Kidney tubule cell (primary cell): ENCODE measurements around the gene CABCOCO1.
A peak's percentile ranks its signal among the peaks of the same experiment; 100 is the strongest.

Experiments used
- DNase-seq: peaks from one replicate; pipeline ENCODE4 v3.0.0-alpha.2; 2018; ENCODE audit warnings: low spot score

The CABCOCO1 gene

GRCh38 chr10:61757001-61757400 lies 94.3 kb downstream of the CABCOCO1 start:
- DNase-seq: no peak

GRCh38 chr10:61757525-61758397 lies 95.0 kb downstream of the CABCOCO1 start:
- peak; percentile 94 for DNase-seq

DNA sequence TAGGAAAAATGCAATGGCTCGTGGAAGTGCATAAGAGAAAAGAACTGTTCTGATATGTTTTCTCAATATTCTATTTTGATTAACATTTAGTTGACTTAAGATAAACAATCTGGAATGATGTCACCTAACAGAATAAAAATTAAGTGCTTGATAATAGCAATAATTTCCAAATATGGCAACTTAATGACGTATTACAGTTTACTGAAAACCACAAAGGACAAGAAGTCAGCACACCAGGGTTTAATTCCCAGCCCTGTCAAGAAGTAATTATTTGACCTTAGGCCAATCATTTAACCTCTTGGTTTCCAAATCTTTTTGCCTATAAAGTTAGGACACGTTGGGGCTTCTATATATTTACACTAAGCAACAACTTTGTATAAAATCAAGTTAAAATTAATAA lies 95.7 kb downstream of the CABCOCO1 start:
- DNase-seq: no peak

DNA sequence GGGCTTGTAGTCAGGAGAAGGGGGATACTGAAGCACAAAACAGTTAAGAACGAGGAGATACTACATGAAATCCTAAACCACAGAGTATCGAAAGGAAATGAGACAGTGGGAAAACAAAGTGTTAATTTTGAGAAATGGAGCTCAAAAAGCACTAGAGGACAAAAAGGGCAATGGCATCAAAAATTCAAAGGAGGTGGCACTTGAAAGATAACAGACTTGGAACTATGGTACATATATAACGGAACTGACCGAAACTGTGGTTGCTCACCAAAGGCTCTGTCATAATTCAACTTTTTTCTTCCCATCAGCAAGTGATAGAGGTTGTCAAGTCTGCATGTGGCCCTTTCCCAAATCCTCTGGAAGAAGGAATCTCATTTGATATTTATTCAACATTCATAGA lies 97.0 kb downstream of the CABCOCO1 start:
- DNase-seq: no peak

- DNase-seq: peak; percentile 76
Measured at GRCh38 chr10:61760943-61761824, 98.5 kb downstream of the CABCOCO1 start.

DNA sequence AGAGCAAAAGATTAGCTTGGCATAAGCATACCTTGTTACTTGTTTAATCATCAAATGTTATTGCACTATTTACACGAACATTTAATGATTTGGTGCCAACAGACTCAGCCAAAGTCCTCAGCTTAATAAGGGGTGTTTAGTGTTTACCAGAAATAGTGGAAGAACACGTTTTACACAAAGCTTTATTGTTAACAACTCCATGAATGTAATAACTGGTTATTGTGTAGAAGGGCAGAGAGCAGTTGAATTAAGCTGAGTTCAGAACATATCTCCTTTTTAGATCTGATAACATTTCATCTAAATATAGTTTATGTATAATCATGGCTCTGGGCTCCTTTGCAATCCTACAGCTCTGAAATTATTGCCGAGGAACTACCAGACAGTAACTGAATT lies 99.1 kb downstream of the CABCOCO1 start:
- DNase-seq: no peak

- peak; percentile 39 for DNase-seq
Measured at GRCh38 chr10:61763778-61764177, 101.0 kb downstream of the CABCOCO1 start.

DNA sequence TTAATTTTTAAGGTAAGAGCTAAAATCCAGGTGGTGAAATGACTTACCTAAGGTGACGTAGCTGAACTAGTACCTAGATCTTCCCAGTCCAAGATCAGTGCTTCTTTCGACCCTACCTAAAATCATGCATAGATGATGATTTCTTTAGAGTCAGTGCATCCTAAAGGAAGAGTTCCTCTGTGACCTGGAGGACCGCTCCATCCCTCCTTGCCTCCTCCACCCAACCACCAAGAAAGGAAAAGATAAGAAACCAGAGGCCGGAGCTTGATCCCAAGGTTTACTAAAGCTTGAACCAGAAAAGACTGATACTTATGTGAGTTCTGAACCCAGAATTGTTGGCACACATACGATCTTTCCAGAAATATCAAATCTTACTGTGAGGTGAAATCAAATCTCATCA lies 101.8 kb downstream of the CABCOCO1 start:
- DNase-seq: no peak

DNA sequence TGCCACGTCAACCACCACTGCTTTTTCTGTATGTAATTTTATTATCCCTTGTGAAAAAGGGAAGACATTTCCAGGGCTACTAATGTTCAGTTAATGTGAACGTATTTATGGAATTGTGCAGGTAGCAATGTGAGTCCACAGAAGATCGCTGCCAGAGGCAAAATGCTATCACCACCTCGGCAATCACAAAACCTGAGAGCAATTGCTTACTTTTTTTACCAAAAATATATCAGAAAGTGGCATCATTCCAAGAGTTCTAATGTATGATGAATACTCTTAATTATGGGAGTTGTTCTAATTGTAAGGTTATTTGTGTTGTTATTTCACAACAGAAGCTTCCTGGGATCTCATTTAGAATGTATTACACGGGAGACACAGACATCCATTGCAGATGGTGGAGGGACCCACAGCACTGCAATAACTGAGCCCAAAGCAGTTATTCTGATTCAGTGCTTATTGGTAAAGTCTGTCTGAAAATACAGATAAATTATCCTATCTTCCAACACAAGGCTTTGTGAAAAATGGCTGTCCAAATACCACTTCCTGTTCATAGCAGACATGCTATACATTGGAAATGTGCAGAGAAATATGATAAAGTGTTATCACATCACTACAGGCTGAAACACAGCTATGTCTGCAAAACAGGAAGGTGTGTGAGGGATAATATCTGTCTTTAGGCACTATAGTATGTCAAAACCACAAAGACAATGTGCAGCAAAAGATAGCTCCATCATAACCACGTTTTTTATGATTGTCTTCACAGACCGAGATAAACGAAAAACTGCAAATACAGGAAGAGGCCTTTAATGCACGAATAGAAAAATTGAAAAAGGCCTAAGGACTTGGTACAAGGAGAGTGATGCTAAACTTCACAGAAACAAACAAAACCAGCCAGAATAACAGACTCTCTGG lies 102.7 kb downstream of the CABCOCO1 start:
- no peak for DNase-seq

DNA sequence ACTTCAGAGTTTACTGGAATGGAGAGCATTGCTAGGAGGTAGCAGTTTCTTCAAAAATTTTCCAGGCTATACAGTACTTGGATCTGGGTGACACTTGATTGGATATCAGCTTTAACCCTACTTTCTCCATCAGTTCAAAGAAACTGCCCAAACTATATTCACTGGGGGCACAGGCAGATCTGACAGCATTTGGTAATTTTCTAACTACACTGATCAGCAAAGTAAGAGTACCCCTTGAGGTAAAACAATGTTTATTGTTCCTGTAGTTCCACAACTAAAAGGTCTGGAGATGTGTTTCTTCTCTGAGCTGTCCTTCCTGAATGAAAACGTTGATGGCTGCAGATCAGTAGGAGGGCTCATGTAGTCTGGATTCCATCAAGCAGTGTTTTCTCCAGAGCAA lies 104.2 kb downstream of the CABCOCO1 start:
- DNase-seq: no peak

- DNase-seq: no peak
Measured at GRCh38 chr10:61774031-61774430, 111.3 kb downstream of the CABCOCO1 start.

GRCh38 chr10:61775111-61775510 lies 112.4 kb downstream of the CABCOCO1 start:
- DNase-seq: no peak

GRCh38 chr10:61776615-61777266 lies 114.0 kb downstream of the CABCOCO1 start:
- DNase-seq: no peak

DNA sequence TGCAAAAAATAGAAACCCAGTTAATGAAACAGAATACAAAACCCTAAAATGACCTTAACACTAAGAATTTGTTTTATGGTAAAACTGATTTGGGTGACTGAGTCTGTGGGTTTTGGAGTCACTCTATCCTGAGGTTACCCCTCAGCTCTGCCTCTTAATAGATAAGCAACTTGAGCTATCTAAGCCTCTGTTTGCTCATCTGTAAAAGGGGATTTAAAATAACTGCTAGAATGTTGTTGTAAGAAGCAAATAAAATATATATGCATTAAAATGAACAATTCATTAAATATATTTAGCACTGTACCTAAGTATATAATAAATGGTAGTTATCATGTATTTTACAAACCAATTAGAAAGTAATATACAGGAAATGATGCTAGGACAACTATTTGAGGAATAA lies 115.4 kb downstream of the CABCOCO1 start:
- no peak for DNase-seq

DNA sequence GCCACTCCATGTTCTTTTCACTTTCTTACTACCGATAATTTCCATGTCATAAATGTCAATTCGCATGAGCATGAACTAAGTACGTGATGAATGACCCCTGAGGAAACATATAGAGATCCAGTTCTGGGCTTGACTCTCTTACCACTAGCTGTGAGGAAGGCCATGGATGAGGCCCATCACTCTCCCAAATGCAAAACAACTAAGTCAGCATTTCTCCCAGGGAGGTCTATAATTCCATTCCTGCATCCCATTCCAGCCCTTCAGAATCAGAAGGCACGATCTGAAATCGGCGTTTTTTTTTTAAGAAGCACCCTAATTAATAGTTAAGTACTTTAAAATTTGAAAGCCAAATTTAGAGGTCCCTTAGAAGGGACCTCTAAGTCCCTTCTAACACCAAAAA lies 116.5 kb downstream of the CABCOCO1 start:
- DNase-seq: no peak

DNA sequence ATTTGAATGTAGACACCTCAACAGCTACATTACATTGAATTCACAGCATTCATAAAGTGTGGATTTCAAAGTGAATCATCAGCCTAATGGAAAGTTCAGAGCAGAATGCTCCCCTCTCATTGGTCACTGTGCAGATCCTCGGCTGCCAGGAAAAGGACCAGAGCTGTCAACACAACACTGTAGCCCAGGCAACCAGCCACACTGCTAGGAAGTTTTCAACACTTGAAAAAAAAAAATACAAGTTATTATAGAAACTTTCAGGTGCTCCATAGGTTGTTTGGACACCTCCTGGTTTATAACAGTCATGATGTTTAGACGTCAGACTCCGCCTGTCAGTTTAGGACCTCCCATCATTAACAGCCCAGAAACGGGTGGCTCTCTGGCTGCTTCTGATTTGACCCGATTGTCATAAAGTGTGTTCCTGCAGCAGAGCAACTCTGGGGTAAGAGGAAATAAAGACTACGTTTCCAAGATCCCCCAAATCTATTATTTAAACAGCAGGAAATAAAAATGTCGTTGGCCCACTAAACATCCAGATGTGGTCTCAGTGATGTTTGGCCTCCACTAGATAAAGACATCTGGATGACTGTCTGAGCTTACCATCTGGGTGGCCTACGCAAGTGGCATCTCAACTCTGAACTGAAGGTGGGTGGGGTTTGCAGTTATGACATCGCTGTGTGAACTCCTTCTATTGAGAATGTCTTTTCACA lies 117.4 kb downstream of the CABCOCO1 start:
- peak; percentile 88 for DNase-seq

DNA sequence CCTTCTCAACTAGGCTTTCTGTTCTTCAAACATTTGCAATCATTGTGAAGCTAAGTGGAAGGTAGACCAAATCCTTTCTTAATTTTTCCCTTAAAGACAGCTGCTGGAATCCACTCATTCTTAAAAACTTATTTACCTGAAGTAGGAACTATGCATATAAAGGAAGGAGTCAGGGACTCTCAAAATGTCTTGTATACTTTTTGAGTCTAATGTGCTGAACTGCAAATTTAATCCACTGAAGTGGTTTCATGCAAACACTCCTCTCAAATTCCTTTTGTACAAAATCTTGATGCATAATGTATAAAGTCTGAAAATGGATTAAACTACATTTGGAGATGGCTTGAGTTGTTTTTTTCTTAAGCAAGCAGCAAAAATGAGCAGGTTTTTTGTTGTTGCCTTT lies 118.0 kb downstream of the CABCOCO1 start:
- DNase-seq: no peak

DNA sequence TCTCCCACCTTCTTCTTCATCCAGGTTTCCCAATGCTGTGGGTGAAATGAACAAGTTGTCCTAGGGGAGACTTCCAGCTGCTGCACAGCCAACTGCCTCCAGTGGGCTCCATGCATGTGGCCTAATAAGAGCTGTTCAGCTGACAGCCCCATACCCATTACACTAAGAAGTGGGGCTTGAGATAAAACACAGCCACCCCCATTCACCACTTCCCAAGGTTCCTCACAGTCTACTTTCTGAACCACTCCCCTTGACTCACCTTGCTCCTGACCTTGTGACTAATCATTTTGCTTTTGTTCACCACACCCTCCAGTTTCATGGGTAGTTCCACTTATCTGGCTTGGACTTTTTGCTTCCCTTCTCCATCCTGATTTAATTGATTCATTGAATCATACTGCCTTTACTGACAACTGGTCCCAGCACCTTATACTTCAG lies 119.3 kb downstream of the CABCOCO1 start:
- DNase-seq: peak; percentile 78

DNA sequence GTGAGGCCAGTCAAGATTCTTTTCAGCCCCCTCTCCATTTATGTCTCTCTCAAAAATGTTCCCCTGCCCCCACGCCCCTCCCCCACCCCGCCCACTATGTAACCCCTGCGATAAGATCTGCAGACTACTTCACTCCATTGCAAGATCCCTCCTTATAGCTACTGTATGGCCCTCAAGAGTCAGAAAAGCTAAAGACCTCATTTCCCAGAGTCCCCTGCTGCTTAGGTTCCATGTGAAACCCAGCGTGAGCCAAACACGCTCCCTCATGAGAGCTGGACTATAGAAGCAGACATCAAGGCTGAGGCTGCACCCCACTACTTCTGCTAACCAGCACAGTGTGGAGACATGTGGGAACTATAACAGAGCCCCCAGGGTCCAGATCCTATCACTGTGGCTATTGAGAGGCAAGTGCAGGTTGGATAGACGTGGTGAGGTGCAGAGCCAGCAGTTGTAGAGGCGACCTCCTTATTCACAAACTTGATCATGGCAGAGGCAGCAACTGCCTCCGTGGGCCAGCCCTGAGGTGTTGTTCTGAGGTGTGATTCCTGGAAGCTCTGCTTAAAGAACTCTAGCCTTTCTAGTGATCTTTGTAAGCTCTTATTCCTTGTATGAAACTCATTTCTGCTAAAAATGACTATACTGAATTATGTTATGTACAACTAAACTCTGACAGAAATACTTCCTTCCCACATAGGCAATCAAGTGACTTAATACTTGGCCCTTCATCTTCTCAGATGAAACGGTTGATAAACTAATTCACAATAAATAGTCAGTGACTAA lies 121.8 kb downstream of the CABCOCO1 start:
- DNase-seq: no peak
